Activated CD4-positive, alpha-beta memory T cell treated with anti-CD3 and anti-CD28 coated beads for 36 hours (primary cell): ENCODE data around the gene TMED5. TPM values are rescaled to one million over a fixed set of nuclear protein-coding genes. Genes with fewer than 3 reads are reported as not detected.
"Not testable (repeated sequence)": the region's sequence is repeated elsewhere in the genome, so short reads cannot be mapped to it uniquely, and the experiment has no call there.

Experiments
- CTCF ChIA-PET: fragments of 350-600 bp; sonication (Branson Sonifier 250); formaldehyde crosslinking; loops from one replicate; lab custom pipeline; 2021; ENCODE audit warnings: antibody characterized with exemption, inconsistent platforms; lab: Charles Lee
- POLR2A ChIA-PET: fragments of 350-600 bp; sonication (Branson Sonifier 250); formaldehyde crosslinking; loops from one replicate; lab custom pipeline; 2021; ENCODE audit warnings: antibody characterized with exemption; lab: Charles Lee
- DNase-seq: peaks from one replicate; pipeline ENCODE4 v3.0.0-alpha.2; 2020
- H3K27ac Mint-ChIP-seq: one replicate; pipeline ENCODE4 v1.8.0; 2021; ENCODE audit warnings: mixed read lengths
- H3K27me3 Mint-ChIP-seq: one replicate; pipeline ENCODE4 v1.8.0; 2021; ENCODE audit warnings: mixed read lengths
- H3K36me3 Mint-ChIP-seq: one replicate; pipeline ENCODE4 v1.8.0; 2021; ENCODE audit warnings: mixed read lengths
- H3K4me1 Mint-ChIP-seq: one replicate; pipeline ENCODE4 v1.8.0; 2021; ENCODE audit warnings: low read depth, mixed read lengths
- H3K4me3 Mint-ChIP-seq: one replicate; pipeline ENCODE4 v1.8.0; 2021; ENCODE audit warnings: mild to moderate bottlenecking, mixed read lengths
- H3K9me3 Mint-ChIP-seq: one replicate; pipeline ENCODE4 v1.8.0; 2021; ENCODE audit warnings: mixed read lengths
- intact Hi-C: fragments of 100-400 bp; cut with micrococcal nuclease; formaldehyde crosslinking; loops from one replicate; pipeline ENCODE4 v1.15.1; 2023
- total RNA-seq, 2 experiments: library from RNA; stranded (reverse); gene quantifications; one replicate each; pipeline ENCODE4 v1.2.3, GENCODE V29; 2021

Gene TMED5
- 10 to 100 TPM; 47.0 to 49.2 TPM for total RNA-seq

DNA sequence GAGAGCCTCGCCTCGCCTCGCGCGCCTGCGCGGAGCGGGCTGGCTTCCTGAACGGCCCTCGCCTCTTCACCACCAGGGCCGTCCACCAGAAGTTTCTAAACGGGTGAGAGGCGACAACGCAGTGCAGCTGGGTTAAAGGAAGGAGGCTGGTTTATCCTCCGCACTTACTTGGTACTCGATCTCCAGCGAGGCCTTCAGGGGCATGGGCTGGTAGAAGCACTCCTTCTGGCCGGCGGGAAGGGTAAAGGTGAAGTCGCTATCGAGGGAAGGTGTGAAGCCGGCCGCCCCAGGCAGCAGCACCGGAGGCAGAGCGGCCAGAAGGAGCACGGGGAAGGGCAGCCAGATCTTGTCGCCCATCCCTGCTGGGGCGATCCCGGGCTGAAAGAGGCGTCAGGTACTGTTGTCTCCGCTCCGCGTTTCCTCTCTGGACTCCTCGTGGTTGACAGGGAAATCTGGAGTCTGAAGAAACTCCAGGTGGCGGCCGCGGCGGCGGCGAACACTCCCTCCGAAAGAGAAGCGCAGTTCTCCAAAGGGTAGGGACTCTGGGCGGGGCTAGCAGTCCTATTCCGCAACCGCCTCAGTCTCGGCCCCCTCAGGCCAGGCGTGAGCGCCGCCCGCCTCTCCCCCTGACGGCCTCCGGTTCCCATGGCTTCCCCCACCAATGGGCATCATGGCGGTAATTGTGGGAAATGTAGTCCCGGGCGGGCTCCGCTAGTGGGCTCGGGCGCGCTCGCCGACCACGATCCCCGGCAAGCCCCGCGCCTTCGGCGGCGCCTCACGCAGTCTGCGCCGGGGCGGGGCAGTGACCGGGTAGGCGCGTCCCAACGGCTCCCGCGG lies at the start of gene TMED5:
Gene TMED5 (minus strand): TSS at position 528 of the 837 bp plus-strand sequence. CDS start 171 bp downstream, at position 357.
- intact Hi-C loops: loop anchor here (1.0 to 10.0 kb wide), 12 partner anchors 9 to 695 kb away; partner anchors contain the start of genes DIPK1A, DNTTIP2, DR1 and MTF2
- H3K27ac Mint-ChIP-seq: peak within 1 kb of the TSS; percentile 97
- H3K4me3 Mint-ChIP-seq: peak within 1 kb of the TSS; percentile 88
- no peaks in the 10 kb centered on the region for H3K27me3 Mint-ChIP-seq
- CTCF ChIA-PET: no interaction called here
- peaks cover 57% of the 10 kb centered on the region for H3K4me1 Mint-ChIP-seq
- H3K9me3 Mint-ChIP-seq: no peaks in the 10 kb centered on the region
- DNase-seq: peak; percentile 98
- POLR2A ChIA-PET: interaction anchor here (1.0 to 1.6 kb wide), 2 partner anchors 9 to 16 kb away, joined by 3 to 4 read pairs; no protein-coding TSS in a partner anchor
- H3K36me3 Mint-ChIP-seq: peaks cover 28% of the 10 kb centered on the region

DNA sequence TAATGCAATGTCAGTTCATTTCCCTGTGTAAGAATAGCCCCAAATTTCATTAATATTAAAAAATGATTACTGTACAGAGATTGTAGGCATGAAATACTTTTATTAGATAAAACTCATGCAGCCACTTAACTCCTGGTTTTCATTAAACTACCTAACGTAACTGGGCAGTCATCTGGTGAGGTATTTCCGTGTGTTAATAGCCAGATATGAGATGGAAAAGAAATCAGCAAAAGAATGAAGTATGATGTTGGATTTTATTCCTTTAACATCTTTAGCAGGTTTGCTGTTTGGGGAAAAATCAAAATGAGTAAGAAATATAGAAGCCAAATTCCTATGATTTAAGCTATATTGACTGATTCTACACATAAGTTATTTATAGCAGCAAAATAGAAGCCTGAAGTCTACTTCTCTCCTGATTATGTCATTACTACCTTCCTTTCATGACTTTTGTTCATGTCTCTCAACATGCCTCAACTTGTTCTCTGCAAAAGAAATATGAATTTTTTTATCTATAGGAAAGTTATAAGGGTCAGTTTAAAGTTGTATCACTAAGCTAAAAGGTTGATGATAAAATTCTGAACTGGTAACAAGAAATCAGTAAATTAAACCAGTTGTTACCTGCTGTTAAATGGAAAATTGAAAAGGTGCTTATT lies 42.9 kb upstream of the TMED5 start:
- ChIA-PET CTCF (interaction anchor here (1.4 kb wide), 1 partner anchor 82 kb away, joined by 4 read pairs; no protein-coding TSS in a partner anchor), POLR2A (no interaction called here)
- no peak overlapping the region for H3K4me3 Mint-ChIP-seq
- no peaks in the 10 kb centered on the region for H3K27me3 Mint-ChIP-seq
- peaks cover 26% of the 10 kb centered on the region for H3K4me1 Mint-ChIP-seq
- H3K36me3 Mint-ChIP-seq: peaks cover 49% of the 10 kb centered on the region
- H3K9me3 Mint-ChIP-seq: peaks cover 4% of the 10 kb centered on the region
- no peak for DNase-seq
- no peak overlapping the region for H3K27ac Mint-ChIP-seq
- intact Hi-C loops: no loop called here

DNA sequence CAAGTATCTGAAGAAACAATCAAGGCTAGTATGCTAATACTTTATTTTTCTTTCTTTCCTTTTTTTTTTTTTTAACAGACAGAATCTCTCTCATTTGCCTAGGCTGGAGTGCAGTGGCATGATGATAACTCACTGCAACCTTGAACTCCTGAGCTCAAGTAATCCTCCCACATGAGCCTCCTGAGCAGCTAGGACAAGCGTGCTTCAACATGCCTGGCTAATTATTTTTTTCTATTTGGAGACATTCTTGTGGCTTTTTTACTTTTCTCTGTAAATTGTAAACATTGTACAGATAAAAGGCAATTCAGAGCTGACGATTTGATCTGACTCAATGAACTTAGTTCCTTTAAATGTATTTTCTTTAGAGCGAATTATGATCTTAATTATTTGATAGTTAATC lies 41.7 kb upstream of the TMED5 start:
- DNase-seq: no peak
- Mint-ChIP-seq H3K27ac (no peak overlapping the region), H3K4me3 (no peak overlapping the region), H3K4me1 (peaks cover 26% of the 10 kb centered on the region), H3K27me3 (no peaks in the 10 kb centered on the region), H3K9me3 (peaks cover 4% of the 10 kb centered on the region), H3K36me3 (peaks cover 54% of the 10 kb centered on the region)
- CTCF ChIA-PET: interaction anchor here (1.4 to 1.7 kb wide), 2 partner anchors 83 to 201 kb away, joined by 4 to 5 read pairs; no protein-coding TSS in a partner anchor
- POLR2A ChIA-PET: no interaction called here
- intact Hi-C loops: no loop called here

DNA sequence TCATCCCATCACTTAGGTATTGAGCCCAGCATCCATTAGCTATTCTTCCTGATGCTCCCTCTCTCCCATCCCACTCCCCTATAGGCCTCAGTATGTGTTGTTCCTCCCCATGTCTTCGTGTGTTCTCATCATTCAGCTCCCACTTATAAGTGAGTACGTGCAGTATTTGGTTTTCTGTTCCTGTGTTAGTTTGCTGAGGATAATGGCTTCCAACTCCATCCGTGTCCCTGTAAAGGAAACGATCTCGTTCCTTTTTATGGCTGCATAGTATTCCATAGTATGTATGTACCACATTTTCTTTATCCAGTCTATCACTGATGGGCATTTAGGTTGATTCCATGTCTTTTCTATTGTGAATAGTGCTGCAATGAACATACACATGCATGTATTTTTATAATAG lies 40.5 kb upstream of the TMED5 start:
- H3K4me3 Mint-ChIP-seq, intact Hi-C loops, DNase-seq, H3K27ac Mint-ChIP-seq, CTCF ChIA-PET, POLR2A ChIA-PET, H3K9me3 Mint-ChIP-seq, H3K27me3 Mint-ChIP-seq: not testable (repeated sequence)
- Mint-ChIP-seq H3K36me3 (peaks cover 50% of the 10 kb centered on the region), H3K4me1 (peaks cover 26% of the 10 kb centered on the region)

GRCh38 chr1:93219443-93219842 lies 39.2 kb upstream of the TMED5 start:
- Mint-ChIP-seq H3K36me3 (peaks cover 49% of the 10 kb centered on the region), H3K4me3 (peak overlapping the region; percentile 61), H3K9me3 (peaks cover 4% of the 10 kb centered on the region), H3K27ac (peak overlapping the region; percentile 70), H3K4me1 (peaks cover 26% of the 10 kb centered on the region), H3K27me3 (no peaks in the 10 kb centered on the region)
- intact Hi-C loops: loop anchor here (1.0 to 2.0 kb wide), 2 partner anchors 38 to 139 kb away; no protein-coding TSS in a partner anchor
- DNase-seq: peak; percentile 30
- POLR2A ChIA-PET: interaction anchor here (0.5 kb wide), 1 partner anchor 97 kb away, joined by 4 read pairs; no protein-coding TSS in a partner anchor
- CTCF ChIA-PET: interaction anchor here (2.2 kb wide), 1 partner anchor 139 kb away, joined by 6 read pairs; the partner anchor contains the start of gene MTF2

GRCh38 chr1:93215322-93215721 lies 35.1 kb upstream of the TMED5 start:
- peaks cover 40% of the 10 kb centered on the region for H3K36me3 Mint-ChIP-seq
- H3K9me3 Mint-ChIP-seq: no peaks in the 10 kb centered on the region
- H3K4me3 Mint-ChIP-seq: no peak overlapping the region
- H3K27me3 Mint-ChIP-seq: no peaks in the 10 kb centered on the region
- POLR2A ChIA-PET: no interaction called here
- intact Hi-C loops: no loop called here
- H3K27ac Mint-ChIP-seq: no peak overlapping the region
- CTCF ChIA-PET: no interaction called here
- DNase-seq: no peak
- peaks cover 20% of the 10 kb centered on the region for H3K4me1 Mint-ChIP-seq

- H3K4me3 Mint-ChIP-seq: no peak overlapping the region
- POLR2A ChIA-PET: no interaction called here
- CTCF ChIA-PET: no interaction called here
Measured at GRCh38 chr1:93207211-93207610, 27.0 kb upstream of the TMED5 start.

GRCh38 chr1:93206567-93206954 lies 26.3 kb upstream of the TMED5 start:
- DNase-seq: no peak
- no peaks in the 10 kb centered on the region for H3K4me1 Mint-ChIP-seq
- H3K36me3 Mint-ChIP-seq: peaks cover 15% of the 10 kb centered on the region
- no peak overlapping the region for H3K4me3 Mint-ChIP-seq
- POLR2A ChIA-PET: no interaction called here
- H3K27ac Mint-ChIP-seq: no peak overlapping the region
- intact Hi-C loops: no loop called here
- CTCF ChIA-PET: no interaction called here
- no peaks in the 10 kb centered on the region for H3K9me3 Mint-ChIP-seq
- no peaks in the 10 kb centered on the region for H3K27me3 Mint-ChIP-seq

More at GRCh38 chr1:93207211-93207610, 27.0 kb upstream of the TMED5 start:
- Mint-ChIP-seq H3K27me3 (no peaks in the 10 kb centered on the region), H3K36me3 (peaks cover 15% of the 10 kb centered on the region), H3K27ac (no peak overlapping the region), H3K4me1 (no peaks in the 10 kb centered on the region), H3K9me3 (no peaks in the 10 kb centered on the region)
- no peak for DNase-seq
- intact Hi-C loops: no loop called here

DNA sequence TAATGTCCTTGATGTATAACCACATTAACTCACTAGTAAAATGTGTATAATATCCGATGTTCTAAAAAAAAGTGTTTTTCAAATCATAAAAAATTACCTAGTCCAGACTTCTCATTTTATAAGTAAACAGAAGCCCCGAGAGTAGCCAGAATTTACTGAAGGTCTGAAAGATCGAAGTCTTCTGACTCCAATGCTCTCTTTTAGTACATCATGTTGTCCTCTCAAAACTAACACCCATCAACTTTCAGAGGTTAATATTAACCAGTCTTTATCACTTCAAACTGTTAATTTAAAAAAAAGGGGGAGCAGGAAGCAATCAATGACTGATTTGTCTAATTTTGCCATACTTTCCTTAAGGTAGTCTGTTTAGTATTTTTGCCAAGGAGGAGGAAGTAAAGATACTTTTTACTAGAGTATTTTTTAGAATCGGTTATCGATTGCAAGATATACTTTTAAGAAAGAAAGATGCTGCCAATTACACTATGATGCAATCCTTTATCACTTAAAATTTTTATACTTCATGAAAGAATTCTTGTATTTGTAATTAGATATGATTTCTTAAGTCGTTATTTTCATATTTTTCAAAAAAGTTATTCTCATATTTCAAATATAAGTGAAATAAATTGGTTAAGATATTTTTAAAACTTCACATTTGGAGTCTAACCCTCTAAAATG lies 25.8 kb upstream of the TMED5 start:
- Mint-ChIP-seq H3K9me3 (no peaks in the 10 kb centered on the region), H3K27me3 (no peaks in the 10 kb centered on the region), H3K36me3 (peaks cover 15% of the 10 kb centered on the region), H3K4me3 (no peak overlapping the region), H3K4me1 (no peaks in the 10 kb centered on the region), H3K27ac (no peak overlapping the region)
- no peak for DNase-seq
- CTCF ChIA-PET: no interaction called here
- intact Hi-C loops: no loop called here
- POLR2A ChIA-PET: no interaction called here

GRCh38 chr1:93200714-93201113 lies 20.5 kb upstream of the TMED5 start:
- H3K4me1 Mint-ChIP-seq: no peaks in the 10 kb centered on the region
- H3K9me3 Mint-ChIP-seq: no peaks in the 10 kb centered on the region
- peaks cover 14% of the 10 kb centered on the region for H3K36me3 Mint-ChIP-seq
- no peaks in the 10 kb centered on the region for H3K27me3 Mint-ChIP-seq
- no peak for DNase-seq
- H3K4me3 Mint-ChIP-seq: no peak overlapping the region
- no peak overlapping the region for H3K27ac Mint-ChIP-seq
- POLR2A ChIA-PET: no interaction called here
- intact Hi-C loops: no loop called here
- CTCF ChIA-PET: no interaction called here

DNA sequence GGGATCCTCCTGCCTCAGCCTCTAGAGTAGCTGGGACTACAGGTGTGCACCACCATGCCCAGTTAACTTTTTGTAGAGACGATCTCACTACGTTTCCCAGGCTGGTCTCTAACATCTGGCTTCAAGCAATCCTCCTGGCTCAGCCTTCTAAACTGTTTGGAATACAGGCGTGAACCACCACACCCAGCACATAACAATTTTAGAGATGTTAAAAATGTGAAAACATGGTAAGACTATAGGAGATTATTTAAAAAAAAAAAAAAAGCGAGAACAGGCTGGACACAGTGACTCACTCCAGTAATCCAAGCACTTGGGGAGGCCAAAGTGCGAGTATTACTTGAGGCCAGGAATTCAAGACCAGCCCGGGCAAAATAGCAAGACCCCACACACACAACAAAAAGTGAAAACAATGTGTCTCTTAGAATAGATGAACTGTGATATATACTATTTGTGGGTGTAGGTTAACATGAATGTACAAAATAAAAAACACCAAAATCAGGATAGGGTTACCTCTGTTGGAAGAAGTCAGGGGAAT lies 19.9 kb upstream of the TMED5 start:
- POLR2A ChIA-PET: no interaction called here

More for the DNA sequence above, 19.9 kb upstream of the TMED5 start:
- Mint-ChIP-seq H3K36me3 (peaks cover 16% of the 10 kb centered on the region), H3K27ac (no peak overlapping the region), H3K4me1 (no peaks in the 10 kb centered on the region), H3K9me3 (no peaks in the 10 kb centered on the region), H3K4me3 (no peak overlapping the region), H3K27me3 (no peaks in the 10 kb centered on the region)
- CTCF ChIA-PET: interaction anchor here (0.5 to 0.6 kb wide), 2 partner anchors 45 to 319 kb away, joined by 3 to 4 read pairs; no protein-coding TSS in a partner anchor
- no peak for DNase-seq
- intact Hi-C loops: no loop called here
